Thyroid gland (tissue), 4 donors: ENCODE data around the gene SNCAIP.

Experiments
- CTCF ChIP-seq, 6 experiments: fragments of 200-600 bp in 3 of 6; fragments of 450-650 bp in 3 of 6; sonication (generic) in 3 of 6; IDR thresholded peaks; one replicate each; pipeline ENCODE4 v1.5.1; 2016 to 2019; ENCODE audit warnings: antibody characterized with exemption in 6 of 6, mild to moderate bottlenecking in 2 of 6, inconsistent platforms in 1 of 6, moderate library complexity in 1 of 6
- POLR2A ChIP-seq, 2 donors: fragments of 450-650 bp; IDR thresholded peaks; one replicate each; pipeline ENCODE4 v1.6.1; 2017; ENCODE audit warnings: antibody characterized with exemption in 2 of 2, mild to moderate bottlenecking in 2 of 2, moderate library complexity in 1 of 2

GRCh38 chr5:122311961-122312590 lies at the start of gene SNCAIP:
- no peak for TF ChIP-seq CTCF (IDR thresholded peaks at IDR 0.05)
- TF ChIP-seq POLR2A (IDR thresholded peaks at IDR 0.05) = peak in 1 of 2 donors; percentile 12
